HFFc6 (cell line): Measurements from ENCODE around the gene TRIM28. TPM values are rescaled to one million over a fixed set of nuclear protein-coding genes. Genes with fewer than 3 reads are reported as not detected.

Experiments used
- DNase-seq: peaks from one replicate; pipeline ENCODE4 v3.0.0-alpha.2; 2018
- H3K27ac Mint-ChIP-seq: 2 replicates; pipeline ENCODE4 v1.8.0; 2020; ENCODE audit warnings: mild to moderate bottlenecking, mixed read lengths
- H3K27me3 Mint-ChIP-seq: 2 replicates; pipeline ENCODE4 v1.8.0; 2021; ENCODE audit warnings: mild to moderate bottlenecking, moderate library complexity, mixed read lengths; ENCODE audit not compliant: insufficient read depth
- H3K36me3 Mint-ChIP-seq: 2 replicates; pipeline ENCODE4 v1.8.0; 2021; ENCODE audit warnings: low read depth, mixed read lengths
- H3K4me1 Mint-ChIP-seq: 2 replicates; pipeline ENCODE4 v1.8.0; 2020; ENCODE audit warnings: low read depth, mixed read lengths
- H3K4me3 Mint-ChIP-seq: 2 replicates; pipeline ENCODE4 v1.8.0; 2020; ENCODE audit warnings: mild to moderate bottlenecking, moderate library complexity, mixed read lengths
- H3K9me3 Mint-ChIP-seq: 2 replicates; pipeline ENCODE4 v1.8.0; 2020; ENCODE audit warnings: mild to moderate bottlenecking, mixed read lengths
- CTCF ChIP-seq: fragments of 200-600 bp; sonication (generic); IDR thresholded peaks from 2 replicates; pipeline ENCODE4 v1.5.0; 2021; ENCODE audit warnings: antibody characterized with exemption, mild to moderate bottlenecking
- total RNA-seq, 6 experiments: library from RNA; stranded (reverse); fragmentation: NEBNext Ultra II Directional; extraction: Animal tissue kit (Norgen Biotek cat#: 25700); gene quantifications; 2 replicates in 1 of 6; 3 replicates in 5 of 6; pipeline ENCODE4 v1.2.3, GENCODE V29; 2021

Gene TRIM28
- total RNA-seq, 6 experiments from 2014 or later = 376 to 529 (median 445) TPM

- no peaks in the 10 kb centered on the region for H3K9me3 Mint-ChIP-seq
- no peak overlapping the region for H3K27ac Mint-ChIP-seq
- H3K27me3 Mint-ChIP-seq = peaks cover 9% of the 10 kb centered on the region
- TF ChIP-seq CTCF = no peak
- DNase-seq = no peak
- H3K36me3 Mint-ChIP-seq = peaks cover 5% of the 10 kb centered on the region
- peak overlapping the region; percentile 30; the same call in 1 of the 2 replicates for H3K4me3 Mint-ChIP-seq
- peaks cover 13% of the 10 kb centered on the region for H3K4me1 Mint-ChIP-seq
Measured at GRCh38 chr19:58514564-58515022, 29.3 kb upstream of the TRIM28 start.

- H3K9me3 Mint-ChIP-seq = no peaks in the 10 kb centered on the region
- no peak overlapping the region for H3K4me3 Mint-ChIP-seq
- peaks cover 5% of the 10 kb centered on the region for H3K36me3 Mint-ChIP-seq
- DNase-seq = no peak
- peaks cover 18% of the 10 kb centered on the region for H3K4me1 Mint-ChIP-seq
- peak overlapping the region; percentile 59; the same call in 1 of the 2 replicates for H3K27ac Mint-ChIP-seq
- peaks cover 8% of the 10 kb centered on the region for H3K27me3 Mint-ChIP-seq
- no peak for TF ChIP-seq CTCF
Measured at GRCh38 chr19:58515259-58515658, 28.6 kb upstream of the TRIM28 start.

DNA sequence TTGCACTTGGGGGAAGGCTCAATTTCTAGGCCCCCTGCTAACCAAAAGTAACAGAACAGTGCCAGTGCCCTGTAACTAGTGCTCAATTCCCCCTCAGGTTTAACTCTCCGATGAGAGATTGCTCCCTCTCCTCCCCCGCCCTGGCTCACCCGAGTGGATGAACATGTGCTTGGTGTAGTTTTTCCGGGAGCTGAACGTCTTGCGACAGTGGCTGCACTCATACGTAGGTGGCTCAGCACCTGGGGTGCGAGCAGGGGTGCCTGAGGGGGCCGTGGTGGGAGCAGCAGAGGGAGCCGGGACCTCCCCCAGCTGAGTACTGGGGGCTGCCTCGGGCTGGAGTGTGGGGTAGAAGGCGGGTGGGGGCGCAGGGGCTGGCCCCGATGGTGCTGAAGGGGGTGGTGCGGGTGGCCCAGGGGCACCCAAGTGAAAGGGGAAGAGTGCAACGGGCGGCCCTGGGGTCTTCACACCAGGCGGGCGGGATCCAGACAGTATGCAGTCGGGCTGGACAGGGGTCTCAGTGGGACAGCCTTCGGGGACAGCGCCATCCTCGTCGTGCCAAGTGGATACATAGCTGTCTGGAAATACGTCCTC is 27.5 kb upstream of the TRIM28 start:
- H3K9me3 Mint-ChIP-seq = no peaks in the 10 kb centered on the region
- H3K36me3 Mint-ChIP-seq = peaks cover 5% of the 10 kb centered on the region
- no peak overlapping the region for H3K4me3 Mint-ChIP-seq
- DNase-seq = no peak
- H3K4me1 Mint-ChIP-seq = peaks cover 23% of the 10 kb centered on the region
- TF ChIP-seq CTCF = no peak
- H3K27me3 Mint-ChIP-seq = peaks cover 6% of the 10 kb centered on the region
- H3K27ac Mint-ChIP-seq = no peak overlapping the region

- H3K27ac Mint-ChIP-seq = no peak overlapping the region
- peaks cover 26% of the 10 kb centered on the region for H3K4me1 Mint-ChIP-seq
- no peak overlapping the region for H3K4me3 Mint-ChIP-seq
- no peak for DNase-seq
- peak; percentile 59; the same call in 1 of the 2 replicates for TF ChIP-seq CTCF
- no peaks in the 10 kb centered on the region for H3K9me3 Mint-ChIP-seq
- H3K27me3 Mint-ChIP-seq = peaks cover 4% of the 10 kb centered on the region
- H3K36me3 Mint-ChIP-seq = peaks cover 5% of the 10 kb centered on the region
Measured at GRCh38 chr19:58516964-58517833, 26.7 kb upstream of the TRIM28 start.

- Mint-ChIP-seq H3K27me3 (peaks cover 4% of the 10 kb centered on the region), H3K9me3 (no peaks in the 10 kb centered on the region), H3K27ac (peak overlapping the region; percentile 96), H3K4me3 (peak overlapping the region; percentile 95), H3K36me3 (peaks cover 5% of the 10 kb centered on the region), H3K4me1 (peaks cover 26% of the 10 kb centered on the region)
- no peak for TF ChIP-seq CTCF
- no peak for DNase-seq
Measured at GRCh38 chr19:58518256-58519086, 25.4 kb upstream of the TRIM28 start.
